GM23338 (cell line): ENCODE results near the gene TBC1D16.

Experiments used
- CREB1 ChIP-seq: fragments of 250-450 bp; sonication (Bioruptor Pico); IDR thresholded peaks from 2 replicates; pipeline ENCODE4 v1.5.0; 2020; ENCODE audit warnings: low read depth, mild to moderate bottlenecking, moderate library complexity
- CTCF ChIP-seq, 2 experiments: fragments of 200-600 bp in 1 of 2; sonication (generic) in 1 of 2; conservative IDR thresholded peaks; 2 replicates each; pipeline versions ENCODE4 v1.5.1 to v1.6.1; 2016 to 2017; ENCODE audit warnings: antibody characterized with exemption in 2 of 2, low read depth in 2 of 2, mild to moderate bottlenecking in 2 of 2, moderate library complexity in 1 of 2
- ETS1 ChIP-seq: IDR thresholded peaks from 2 replicates; pipeline ENCODE4 v1.6.1; 2016; ENCODE audit warnings: antibody characterized with exemption
- EZH2 ChIP-seq: fragments of 200-600 bp; sonication (generic); IDR thresholded peaks from one replicate; pipeline ENCODE4 v1.8.0; 2017; ENCODE audit warnings: antibody characterized with exemption, mild to moderate bottlenecking, low read depth; ENCODE audit not compliant: unreplicated experiment
- EZH2phosphoT487 ChIP-seq: fragments of 200-600 bp; sonication (generic); IDR thresholded peaks from one replicate; pipeline ENCODE4 v1.8.1; 2018; ENCODE audit warnings: antibody characterized with exemption; ENCODE audit not compliant: unreplicated experiment
- NANOG ChIP-seq: IDR thresholded peaks from 2 replicates; pipeline ENCODE4 v1.6.1; 2016; ENCODE audit warnings: antibody characterized with exemption, borderline replicate concordance
- POLR2AphosphoS5 ChIP-seq: IDR thresholded peaks from 2 replicates; pipeline ENCODE4 v1.6.1; 2016; ENCODE audit warnings: antibody characterized with exemption, low read depth
- REST ChIP-seq: IDR thresholded peaks from one replicate; pipeline ENCODE4 v1.6.1; 2018; ENCODE audit warnings: antibody characterized with exemption; ENCODE audit not compliant: unreplicated experiment
- ZNF114 ChIP-seq: fragments of 250-450 bp; sonication (Bioruptor Pico); IDR thresholded peaks from 2 replicates; pipeline ENCODE4 v1.5.0; 2020; ENCODE audit warnings: mild to moderate bottlenecking, moderate library complexity
- ZNF331 ChIP-seq: fragments of 250-450 bp; sonication (Bioruptor Pico); IDR thresholded peaks from 2 replicates; pipeline ENCODE4 v1.5.0; 2020; ENCODE audit warnings: low read depth, mild to moderate bottlenecking, moderate library complexity

GRCh38 chr17:80026359-80027042, 9.2 kb downstream of the TBC1D16 start:
- TF ChIP-seq ZNF114 (CRISPR knock-in tag) (no peak), CTCF (conservative IDR thresholded peaks at IDR 0.05; ENCODE audit: low read depth in 2 of 2) (no peak), NANOG (no peak), POLR2AphosphoS5 (no peak), EZH2phosphoT487 (no peak), EZH2 (no peak), REST (no peak), ZNF331 (CRISPR knock-in tag) (no peak), CREB1 (CRISPR knock-in tag) (no peak), ETS1 (no peak)
